ENCODE results near the gene SORBS2.

The SORBS2 gene

DNA sequence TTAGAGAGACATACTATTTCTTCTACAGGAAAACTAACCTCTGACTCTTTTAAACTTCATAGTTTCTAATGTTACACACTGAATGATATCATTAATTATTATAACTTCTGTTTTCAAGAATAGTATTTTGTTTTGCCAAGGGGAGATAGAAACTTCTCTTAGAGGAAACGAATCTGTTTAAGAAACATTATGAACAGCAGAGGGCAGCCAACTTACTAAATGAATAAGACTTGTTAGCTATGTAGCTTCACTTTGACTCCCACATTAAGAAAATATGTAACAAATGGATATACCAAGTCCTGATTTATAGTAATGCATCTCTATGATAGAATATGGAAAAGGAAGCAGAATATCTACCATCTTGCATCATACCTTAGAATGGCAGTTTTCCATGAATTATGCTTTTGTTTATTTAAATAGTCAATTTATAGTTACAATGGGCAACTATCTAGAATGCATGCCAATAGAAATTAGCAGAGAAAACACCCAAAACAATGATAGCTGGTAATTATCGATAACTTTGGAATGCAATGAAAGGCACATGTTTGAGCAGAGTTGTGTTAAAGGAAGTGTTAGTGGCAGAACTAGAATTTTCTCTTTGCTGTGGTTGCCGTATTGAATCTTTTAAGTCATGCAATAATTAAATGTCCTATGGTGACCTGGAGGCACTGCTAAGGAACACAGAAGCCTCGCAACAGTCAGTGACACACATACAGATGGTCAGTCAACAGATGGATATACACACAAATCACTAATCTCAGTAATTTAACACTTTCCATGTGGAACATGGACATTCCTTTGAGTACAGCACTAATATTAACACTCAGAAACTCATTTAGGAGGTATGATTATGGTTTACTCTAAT is 171.0 kb downstream of the SORBS2 start:
- peak; percentile 57 for DNase-seq (ENCODE audit: low read depth)

DNA sequence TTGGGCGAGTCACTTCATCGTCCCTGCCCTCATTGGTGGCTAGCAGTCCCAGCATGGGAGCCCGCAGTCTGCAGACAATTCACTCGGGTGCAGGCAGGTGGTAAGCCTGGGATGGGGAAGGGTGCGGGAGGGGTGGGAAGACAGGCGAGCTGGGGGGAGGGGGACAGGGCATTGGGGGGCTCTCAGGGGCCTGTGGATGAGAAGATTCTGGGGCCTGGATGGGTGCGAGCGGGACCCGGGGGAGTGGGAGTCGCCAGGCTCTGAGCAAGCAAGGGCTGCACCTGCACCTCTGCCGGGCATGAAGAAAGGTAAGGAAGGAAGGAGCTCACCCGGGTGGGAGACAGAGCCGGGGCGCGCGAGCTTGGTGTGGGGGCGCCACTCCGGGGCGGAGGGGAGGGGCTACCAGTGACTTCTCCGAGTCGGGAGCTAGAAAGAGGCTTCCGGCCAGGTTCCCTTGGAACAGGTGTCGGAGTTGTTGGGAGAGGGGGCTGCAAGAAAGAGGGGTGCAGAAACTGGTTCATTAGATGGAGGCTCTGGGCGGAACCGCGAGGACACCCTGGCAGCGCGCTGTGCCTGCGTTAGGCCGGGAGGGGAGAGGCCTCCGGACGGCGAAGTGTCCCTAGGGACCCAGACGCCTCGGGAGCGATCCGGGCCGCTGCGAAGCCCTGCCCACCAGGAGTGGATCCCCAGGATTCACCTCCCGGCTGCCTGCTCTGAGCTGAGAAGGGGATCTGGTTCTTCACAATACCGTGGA is 173.3 kb downstream of the SORBS2 start:
- DNase-seq (ENCODE audit: low read depth), result no peak

DNA sequence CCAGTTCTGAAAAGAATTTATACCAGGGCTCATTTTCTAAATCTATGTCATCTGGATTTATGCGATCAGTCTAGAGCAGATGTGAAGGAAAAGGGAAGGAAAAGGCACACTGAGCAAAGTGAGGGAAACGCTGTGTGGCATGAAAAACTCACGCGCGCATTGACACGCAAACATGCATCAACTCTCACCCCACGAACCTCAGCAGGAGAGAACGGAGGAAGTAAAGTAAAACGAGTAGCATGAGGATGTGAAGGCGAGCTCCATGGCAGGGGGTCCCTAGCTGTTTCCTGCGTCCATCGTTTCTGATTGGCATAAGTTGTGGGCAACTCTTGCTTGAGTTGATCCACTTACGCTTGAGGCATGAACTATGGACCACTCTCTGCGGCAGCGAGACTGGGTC is 173.9 kb downstream of the SORBS2 start:
- DNase-seq (ENCODE audit: low read depth), result no peak

DNA sequence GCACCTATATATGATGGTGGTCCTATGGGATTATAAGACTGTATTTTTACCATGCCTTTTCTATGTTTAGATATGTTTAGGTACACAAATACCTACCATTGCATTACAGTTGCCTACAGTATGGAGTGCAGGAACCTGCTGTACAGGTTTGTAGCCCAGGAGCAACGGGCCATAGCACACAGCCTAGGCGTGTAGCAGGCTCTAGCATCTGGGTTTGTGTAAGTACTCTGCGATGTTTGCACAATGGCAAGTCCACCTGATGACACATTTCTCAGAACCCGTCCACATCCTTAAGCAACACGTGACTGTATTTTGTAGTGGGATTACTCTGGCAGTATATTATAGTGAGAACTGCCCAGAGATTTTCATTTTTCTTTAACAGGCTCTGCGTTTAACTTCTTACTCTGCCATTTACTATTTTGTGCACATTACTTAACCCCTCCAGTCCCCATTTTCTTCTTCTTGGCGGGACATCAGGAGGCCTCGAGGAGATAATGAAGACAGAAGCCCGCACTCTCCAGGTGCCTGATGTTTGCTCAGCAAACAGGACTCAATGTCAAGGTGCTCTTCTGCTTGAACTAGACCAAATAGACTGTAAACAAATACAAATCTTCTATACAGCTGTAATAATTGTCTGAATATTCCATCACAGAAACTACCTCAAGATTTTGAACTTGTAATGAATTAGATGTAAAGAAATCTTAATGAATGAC is 174.7 kb downstream of the SORBS2 start:
- no peak for DNase-seq (ENCODE audit: low read depth)

DNA sequence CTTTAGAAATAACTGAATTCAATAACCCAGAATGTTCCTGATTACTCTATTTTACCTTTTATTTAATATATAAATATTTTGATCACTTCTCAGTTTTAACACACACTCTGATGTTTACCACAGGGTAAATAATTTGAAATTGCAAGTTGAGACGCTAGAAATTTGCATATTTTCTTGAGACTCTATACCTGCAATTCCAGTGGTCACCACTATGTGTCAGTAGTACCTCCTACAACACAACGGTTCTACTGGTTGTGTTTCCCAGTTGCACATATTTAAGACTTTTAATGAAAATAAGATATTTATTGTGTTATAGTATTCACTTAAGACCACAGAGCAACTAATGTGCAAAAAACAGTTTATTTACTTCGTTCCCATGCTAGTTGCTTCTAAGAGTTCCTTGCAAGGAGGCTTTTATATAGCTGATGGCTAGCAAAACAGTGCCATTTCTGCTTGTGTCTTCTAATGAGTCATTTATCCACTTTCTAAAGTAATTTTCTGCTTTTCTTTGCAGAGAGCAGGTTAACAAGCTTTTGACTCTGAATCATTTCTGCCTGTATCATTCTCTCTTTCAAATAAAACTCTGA is 177.8 kb downstream of the SORBS2 start:
- DNase-seq (ENCODE audit: low read depth), result no peak

DNA sequence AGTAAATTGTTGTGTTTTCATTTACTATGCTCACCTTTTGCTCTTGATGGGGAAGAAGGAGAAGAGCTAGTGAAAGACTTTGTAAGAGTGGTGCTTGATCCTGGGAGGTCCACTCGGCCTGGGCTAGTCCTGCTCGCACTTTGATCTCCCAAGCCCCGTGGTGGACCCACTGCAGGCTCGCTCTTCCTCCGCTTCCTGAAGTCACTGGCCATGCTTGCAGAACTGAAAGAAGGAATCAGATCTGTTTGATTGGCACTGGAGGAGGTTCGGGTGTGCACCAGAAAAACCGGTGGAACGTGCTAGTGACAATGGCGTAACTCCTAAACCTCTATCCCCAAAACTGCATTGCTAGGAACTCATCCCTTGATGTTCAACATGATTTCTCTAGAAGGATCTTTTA is 185.2 kb downstream of the SORBS2 start:
- no peak for DNase-seq (ENCODE audit: low read depth)

DNA sequence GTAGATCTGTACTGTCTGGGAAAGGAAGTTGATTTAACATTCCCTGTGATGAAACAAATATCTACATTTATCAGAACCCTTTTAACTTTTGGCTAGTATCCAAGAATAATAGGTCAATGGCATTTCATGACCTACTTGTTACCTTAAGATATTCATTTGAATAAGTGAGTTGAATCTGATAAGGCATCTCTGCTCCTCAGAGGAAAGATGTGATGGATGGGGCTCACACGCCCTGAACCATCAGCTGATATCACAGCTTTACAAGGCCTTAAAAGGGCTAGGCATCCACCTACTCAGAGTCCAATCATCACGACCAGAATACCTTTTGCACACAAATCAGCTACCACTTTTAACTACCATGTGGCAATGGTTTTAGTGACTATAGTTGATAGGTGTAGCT is 186.5 kb downstream of the SORBS2 start:
- DNase-seq (ENCODE audit: low read depth), result no peak

DNA sequence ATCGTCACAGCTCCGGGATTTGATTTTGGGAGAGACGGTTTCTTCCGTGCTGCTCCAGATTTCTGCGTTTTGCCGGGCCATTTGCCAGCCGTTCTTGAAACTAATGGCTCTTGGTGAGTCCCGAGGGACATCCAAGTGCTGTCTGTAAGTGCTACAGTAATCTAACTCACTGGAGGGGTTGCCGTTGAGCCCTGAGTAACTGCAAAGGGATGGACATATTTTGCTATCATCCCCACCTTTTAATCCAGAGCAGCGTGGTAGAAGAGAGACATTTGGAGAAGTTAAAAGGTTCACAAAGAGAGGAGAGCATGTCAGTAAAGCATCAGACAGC is 187.8 kb downstream of the SORBS2 start:
- no peak for DNase-seq (ENCODE audit: low read depth)

DNA sequence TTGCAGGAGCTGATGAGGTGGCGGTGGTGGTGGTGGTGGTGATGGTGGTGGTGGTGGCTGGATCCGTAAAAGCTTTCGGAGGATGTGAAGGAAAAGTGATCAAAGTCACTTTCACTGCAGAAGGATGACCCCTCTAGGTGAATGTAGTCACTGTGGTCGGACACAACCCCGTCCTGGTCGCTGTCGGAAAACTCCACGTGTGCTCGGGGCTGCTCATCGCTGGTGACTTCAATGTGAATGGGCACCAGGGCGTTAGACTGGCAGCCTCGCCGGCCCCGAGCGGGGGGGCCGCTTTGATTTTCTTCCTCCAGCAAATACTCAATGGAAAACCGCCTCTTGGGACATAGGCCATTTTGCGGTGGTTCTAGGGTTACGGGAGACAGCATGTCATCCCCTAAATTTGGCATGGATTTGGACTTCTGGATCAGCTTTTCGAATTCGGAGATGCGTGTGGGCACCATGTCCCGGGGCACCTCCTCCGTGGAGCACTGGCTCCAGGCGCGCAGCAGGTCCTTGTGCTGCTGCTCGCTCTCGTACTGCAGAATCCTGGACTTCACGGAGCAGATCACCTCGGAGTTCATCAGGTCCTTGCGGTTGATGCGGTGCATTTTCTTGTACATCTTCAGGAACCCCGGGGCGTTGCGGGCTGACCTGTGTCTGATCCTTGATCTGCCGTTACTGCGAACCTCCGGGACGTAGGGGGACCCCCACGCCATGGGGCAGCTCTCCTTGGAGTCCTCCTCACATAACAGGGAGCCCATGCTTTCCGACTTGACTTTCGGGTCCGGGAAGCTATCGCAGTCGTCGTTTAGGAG is 188.3 kb downstream of the SORBS2 start:
- DNase-seq (ENCODE audit: low read depth), result no peak

DNA sequence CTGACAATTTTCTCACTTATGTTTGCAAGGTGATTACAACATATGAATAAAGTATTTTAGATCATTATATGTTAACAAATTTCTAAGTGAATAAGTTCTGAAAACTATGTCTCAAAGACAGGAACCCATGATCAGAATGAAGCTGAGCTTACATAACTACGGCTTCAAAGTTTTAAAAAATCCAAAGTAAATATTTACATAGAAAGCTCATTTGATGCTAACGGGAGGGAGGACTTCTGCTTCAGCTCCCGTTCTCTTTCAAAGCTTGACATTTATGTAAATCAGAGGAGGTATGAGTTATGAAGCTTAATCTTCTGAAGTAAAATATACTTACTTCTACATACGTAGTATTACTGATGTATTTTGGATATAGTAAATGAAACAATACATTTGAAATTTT is 203.8 kb downstream of the SORBS2 start:
- no peak for DNase-seq (ENCODE audit: low read depth)

DNA sequence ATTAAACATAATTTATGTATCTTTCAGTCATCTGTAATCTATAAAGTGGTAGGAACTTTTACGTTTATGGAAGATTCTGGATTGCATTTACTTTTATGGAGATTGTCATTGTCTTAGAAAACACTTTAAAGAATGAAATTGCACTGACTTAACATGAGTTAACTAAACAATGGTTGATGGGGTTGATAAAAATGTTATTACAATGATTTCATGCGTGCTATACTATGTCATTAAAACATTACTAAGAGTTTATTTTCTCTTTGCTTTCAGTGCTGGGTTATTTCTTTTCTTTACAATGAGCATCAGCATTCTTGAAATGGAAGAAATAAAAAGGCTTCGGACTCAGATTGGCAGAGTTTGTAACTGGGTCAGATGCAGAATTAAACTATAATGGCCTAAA is 209.6 kb downstream of the SORBS2 start:
- no peak for DNase-seq (ENCODE audit: low read depth)

DNA sequence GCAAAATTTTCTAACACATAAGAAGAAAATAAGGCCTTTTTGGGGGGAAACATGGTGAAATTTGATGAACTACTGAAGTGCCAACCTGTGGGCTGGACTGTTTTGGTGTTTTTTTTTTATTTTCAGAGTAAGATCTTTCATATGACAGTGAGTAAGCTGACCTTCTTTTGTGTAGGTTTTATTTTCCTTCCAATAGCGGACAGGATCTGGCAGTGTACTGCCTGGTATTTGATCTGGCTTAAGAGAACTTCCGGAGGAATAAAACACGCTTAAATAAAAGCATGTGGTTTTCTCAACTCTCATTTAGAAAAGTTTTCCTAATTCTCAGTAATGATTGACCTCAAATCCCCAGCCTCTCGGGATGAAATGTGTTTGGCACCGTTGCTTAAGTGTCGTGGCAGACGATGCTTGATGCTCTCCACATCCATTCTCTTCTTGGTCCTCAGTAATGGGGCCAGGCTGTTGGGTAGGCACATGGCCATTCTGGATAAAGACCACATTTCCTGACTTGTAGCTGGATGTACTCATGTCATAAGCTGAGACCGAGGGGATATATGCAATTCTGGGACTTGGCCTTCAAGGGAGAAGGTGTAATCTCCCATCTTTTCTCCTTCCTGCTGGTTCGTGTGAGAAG is 211.1 kb downstream of the SORBS2 start:
- DNase-seq (ENCODE audit: low read depth), result peak; percentile 20

DNA sequence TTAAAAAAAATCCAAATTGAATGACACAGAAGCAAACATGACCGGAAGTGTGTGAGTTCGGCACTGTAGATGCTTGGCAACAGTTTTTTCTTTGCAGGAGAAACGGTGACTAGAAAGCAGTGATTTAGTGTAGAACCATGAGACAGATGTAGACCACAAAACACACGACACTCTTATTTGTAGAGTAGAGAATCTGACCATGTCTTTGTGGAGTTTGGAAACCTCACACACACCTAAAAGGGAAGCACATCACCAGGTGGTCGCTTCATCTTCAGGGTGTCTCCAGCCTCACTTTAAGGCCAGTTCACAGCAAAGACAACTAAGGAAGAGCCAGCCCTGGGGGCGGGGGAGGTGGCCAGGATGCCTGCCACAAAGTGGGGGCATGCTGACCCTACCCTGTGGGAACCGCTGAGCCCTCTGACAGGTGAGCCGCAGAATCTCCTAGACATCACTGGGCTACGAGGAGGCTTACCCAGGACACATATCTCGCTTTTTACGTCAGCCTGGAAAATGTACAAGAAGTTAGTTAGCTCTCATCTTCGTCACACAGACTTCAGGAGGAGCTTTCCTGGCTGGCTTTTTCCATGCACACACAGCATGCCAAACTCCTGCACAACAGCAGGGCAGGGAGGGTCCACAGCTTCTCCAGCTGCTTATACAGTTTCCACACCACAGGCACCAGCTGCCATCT is 212.3 kb downstream of the SORBS2 start:
- DNase-seq (ENCODE audit: low read depth), result no peak

DNA sequence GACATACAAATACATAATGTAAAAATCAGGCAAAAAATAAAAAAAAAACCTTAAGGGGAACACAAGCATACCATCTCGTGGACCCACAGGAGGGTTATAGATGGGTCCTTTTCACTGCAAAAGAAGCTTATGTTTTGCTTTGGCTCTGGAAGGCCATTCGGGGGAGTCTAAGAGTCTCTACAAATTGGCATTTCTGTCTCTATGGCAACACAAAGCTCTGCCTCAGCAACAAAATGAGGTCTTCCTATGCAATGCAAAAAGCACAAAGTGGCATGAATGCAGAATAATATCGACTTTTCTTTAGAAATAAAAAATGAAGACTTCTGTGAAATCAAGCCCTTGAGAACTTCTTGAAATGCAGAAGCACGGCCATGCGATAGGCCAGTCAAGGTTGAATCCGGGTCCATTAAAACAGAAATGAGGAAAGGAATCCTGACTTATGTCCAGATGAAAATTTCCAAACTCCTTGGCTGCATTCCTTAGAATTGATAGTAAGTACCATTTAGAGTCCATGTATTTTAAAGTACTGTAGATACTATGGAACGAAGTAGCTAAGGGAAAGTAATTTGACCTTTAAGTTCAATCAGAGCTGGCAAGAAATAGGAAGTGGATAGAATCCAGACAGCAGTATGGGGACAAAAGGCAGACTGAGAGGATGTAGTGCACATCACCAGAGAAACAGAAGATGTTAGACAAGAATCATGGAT is 213.0 kb downstream of the SORBS2 start:
- DNase-seq (ENCODE audit: low read depth), result no peak

DNA sequence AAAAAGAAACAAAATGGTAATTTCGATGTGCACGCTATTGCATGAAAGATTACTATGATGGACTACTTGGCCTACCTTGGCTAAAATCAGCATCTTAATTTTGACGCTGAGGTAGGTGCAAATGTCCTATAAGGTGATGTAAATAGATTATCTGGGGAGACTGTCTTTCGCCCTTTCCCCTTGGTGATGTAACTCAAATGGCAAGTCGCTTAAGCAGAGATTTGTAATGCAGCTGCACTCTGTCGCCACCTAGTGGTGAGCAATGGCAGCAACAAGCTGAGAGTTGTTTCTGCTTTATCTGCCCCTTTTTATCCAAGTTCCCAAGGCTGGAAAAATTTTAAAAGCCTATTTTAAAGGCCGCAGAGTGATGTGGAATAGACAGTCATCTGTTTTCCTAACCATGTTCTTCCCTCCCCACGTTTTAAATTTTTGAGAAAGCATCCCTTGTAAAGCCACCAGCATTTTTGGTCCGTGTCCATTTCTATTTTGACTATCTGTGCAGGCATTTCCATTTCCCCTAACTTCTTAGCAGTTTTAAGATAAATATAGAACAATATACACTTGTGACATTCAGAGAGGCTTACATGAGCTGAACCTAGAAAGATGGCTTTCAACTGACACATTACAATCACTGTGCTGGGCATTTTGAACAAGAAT is 214.3 kb downstream of the SORBS2 start:
- peak; percentile 58 for DNase-seq (ENCODE audit: low read depth)

DNA sequence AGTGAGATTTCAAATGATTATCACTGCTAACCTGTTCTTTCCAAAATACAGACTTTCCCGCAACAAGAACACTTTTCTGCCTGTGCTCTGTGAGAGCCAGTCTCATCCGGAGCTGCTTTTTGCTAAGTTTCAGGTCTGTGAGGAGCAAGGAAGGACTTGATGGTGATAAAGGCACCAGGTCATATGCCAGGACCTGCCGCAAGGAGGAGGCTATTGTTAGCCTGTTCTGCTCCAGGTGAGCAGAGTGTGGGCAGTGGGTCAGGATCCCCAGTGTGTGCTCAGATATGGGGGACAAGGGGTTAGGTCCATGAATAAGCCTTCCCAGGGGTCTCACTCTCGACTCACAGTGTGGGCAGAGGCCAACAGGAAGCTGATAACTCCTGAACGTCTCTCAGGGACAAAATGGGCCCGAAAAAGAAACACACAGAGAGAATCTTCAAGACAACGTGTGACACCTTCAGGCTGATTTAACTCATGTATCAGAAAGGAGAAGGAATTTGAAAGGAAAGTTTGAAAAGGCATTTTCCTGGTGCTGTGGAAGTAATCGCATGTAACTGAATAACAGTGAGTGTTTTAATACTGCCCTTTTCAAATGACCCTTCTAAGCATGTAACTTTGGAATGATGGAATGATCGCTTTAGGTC is 219.0 kb downstream of the SORBS2 start:
- DNase-seq (ENCODE audit: low read depth), result no peak

DNA sequence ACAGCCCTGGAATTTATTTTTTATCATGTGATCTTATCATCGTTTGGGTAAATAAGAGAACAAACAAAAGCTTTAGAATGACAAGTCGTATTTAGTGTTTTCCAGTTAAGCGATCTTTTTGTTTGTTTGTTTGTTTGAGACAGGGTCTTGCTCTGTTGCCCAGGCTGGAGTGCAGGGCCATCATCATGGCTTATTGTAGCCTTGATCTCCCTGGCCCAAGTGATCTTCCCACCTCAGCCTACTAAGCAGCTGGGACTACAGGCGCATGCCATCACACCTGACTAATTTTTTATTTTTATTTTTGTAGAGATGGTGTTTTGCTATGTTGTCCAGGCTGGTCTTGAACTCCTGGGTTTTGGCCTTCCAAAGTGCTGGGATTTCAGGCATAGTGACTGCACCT is 219.6 kb downstream of the SORBS2 start:
- DNase-seq (ENCODE audit: low read depth), result no peak

DNA sequence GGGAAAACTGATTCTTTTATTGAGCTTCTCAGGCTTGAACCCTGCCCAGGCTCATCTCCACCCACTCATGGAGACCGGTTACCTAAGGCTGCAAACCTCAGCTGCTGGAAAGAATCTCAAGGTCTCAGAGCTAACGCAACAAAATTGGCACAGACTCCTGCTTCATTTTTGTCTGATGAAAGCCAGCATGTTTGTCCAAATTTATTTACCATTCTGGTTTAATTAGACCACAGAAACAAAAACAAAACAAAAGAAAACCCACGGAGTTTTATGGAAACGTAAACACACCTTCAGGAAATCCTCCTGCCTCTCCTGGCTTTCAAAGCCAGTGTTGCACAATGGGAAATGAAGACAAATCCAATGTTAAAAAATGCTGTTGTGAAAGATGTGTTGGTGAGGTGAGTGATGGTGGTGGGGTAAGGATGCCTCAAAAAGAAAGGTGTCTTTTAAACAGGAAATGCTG is 220.3 kb downstream of the SORBS2 start:
- no peak for DNase-seq (ENCODE audit: low read depth)

DNA sequence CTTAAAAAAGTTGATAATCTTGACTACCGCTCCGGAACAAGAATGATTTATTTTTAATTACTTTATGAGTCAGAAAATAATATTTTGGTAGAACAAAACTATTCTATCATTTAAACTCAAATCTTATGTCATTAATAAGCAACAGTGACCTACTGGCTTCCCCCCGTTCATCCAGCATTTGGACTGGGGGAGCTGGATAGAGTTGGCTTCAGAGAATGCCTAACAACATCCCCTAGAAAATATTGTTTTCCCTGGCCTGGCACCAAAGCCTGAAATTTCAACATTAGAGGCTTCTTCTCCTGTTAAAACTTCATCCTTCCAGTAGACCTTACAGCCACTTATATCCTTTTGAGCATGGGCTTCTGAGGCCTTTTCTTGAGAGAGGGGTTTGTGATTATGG is 221.0 kb downstream of the SORBS2 start:
- DNase-seq (ENCODE audit: low read depth), result no peak
